HepG2 (cell line): ENCODE results near the gene ACYP2. TPM values are rescaled to one million over a fixed set of nuclear protein-coding genes. Genes with fewer than 3 reads are reported as not detected.

Source experiments
- ATAD3A ChIP-seq: sonication (generic); formaldehyde crosslinking; IDR thresholded peaks from 2 replicates; pipeline ENCODE4 v1.4.0; 2020; ENCODE audit warnings: missing genetic modification reagents
- ATF6 ChIP-seq: sonication (generic); formaldehyde crosslinking; conservative IDR thresholded peaks from 2 replicates; pipeline ENCODE4 v1.4.0; 2020; ENCODE audit warnings: missing genetic modification reagents
- CEBPG ChIP-seq: IDR thresholded peaks from 2 replicates; pipeline ENCODE4 v1.6.1; 2016
- CREM ChIP-seq, 2 experiments: sonication (generic) in 1 of 2; formaldehyde crosslinking in 1 of 2; IDR thresholded peaks; 2 replicates each; pipeline versions ENCODE4 v1.4.0 to v1.6.1; 2016 to 2020; ENCODE audit warnings: antibody characterized with exemption in 1 of 2, mild to moderate bottlenecking in 1 of 2, missing genetic modification reagents in 1 of 2
- FOXA3 ChIP-seq: IDR thresholded peaks from 2 replicates; pipeline ENCODE4 v1.6.1; 2016; ENCODE audit warnings: missing genetic modification reagents, missing compliant biosample characterization
- GABPA ChIP-seq, 2 experiments: IDR thresholded peaks; 2 replicates each; pipeline ENCODE4 v1.6.1; 2011 to 2016; ENCODE audit warnings: low read depth in 2 of 2, low read length in 1 of 2, missing biosample characterization in 1 of 2, missing genetic modification characterization in 1 of 2
- GATAD2A ChIP-seq: IDR thresholded peaks from 2 replicates; pipeline ENCODE4 v1.6.1; 2016
- HMG20A ChIP-seq: IDR thresholded peaks from 2 replicates; pipeline ENCODE4 v1.6.1; 2016; ENCODE audit warnings: borderline replicate concordance
- MYPOP ChIP-seq: sonication (generic); formaldehyde crosslinking; IDR thresholded peaks from 2 replicates; pipeline ENCODE4 v1.8.1; 2023; ENCODE audit warnings: mild to moderate bottlenecking, moderate library complexity, missing genetic modification reagents
- NCOA2 ChIP-seq: sonication (generic); formaldehyde crosslinking; IDR thresholded peaks from 2 replicates; pipeline ENCODE4 v1.8.0; 2022; ENCODE audit warnings: inconsistent platforms
- NR2F6 ChIP-seq, 2 experiments: IDR thresholded peaks; 2 replicates each; pipeline ENCODE4 v1.6.1; 2016; ENCODE audit warnings: antibody characterized with exemption in 1 of 2, mild to moderate bottlenecking in 1 of 2
- NR3C1 ChIP-seq: sonication (generic); formaldehyde crosslinking; IDR thresholded peaks from 2 replicates; pipeline ENCODE4 v1.4.0; 2020; ENCODE audit warnings: missing genetic modification reagents
- RARA ChIP-seq: IDR thresholded peaks from 2 replicates; pipeline ENCODE4 v1.6.1; 2016; ENCODE audit warnings: missing genetic modification reagents, missing compliant biosample characterization
- SAFB2 ChIP-seq: sonication (generic); formaldehyde crosslinking; IDR thresholded peaks from 2 replicates; pipeline ENCODE4 v1.5.1; 2020; ENCODE audit warnings: missing genetic modification reagents, low read depth, mild to moderate bottlenecking, borderline replicate concordance
- SMAD1 ChIP-seq: sonication (generic); formaldehyde crosslinking; IDR thresholded peaks from 2 replicates; pipeline ENCODE4 v1.4.0; 2020; ENCODE audit warnings: missing genetic modification reagents, low read depth, mild to moderate bottlenecking, borderline replicate concordance
- SOX5 ChIP-seq: IDR thresholded peaks from 2 replicates; pipeline ENCODE4 v1.6.1; 2016; ENCODE audit warnings: borderline replicate concordance
- SSRP1 ChIP-seq: IDR thresholded peaks from 2 replicates; pipeline ENCODE4 v1.6.1; 2016; ENCODE audit warnings: control low read depth
- ZNF3 ChIP-seq: IDR thresholded peaks from 2 replicates; pipeline ENCODE4 v1.7.0; 2017; ENCODE audit warnings: inconsistent platforms
- ZNF775 ChIP-seq: sonication (generic); formaldehyde crosslinking; IDR thresholded peaks from 2 replicates; pipeline ENCODE4 v1.4.0; 2020; ENCODE audit warnings: missing genetic modification reagents, mild to moderate bottlenecking, moderate library complexity, borderline replicate concordance
- polyA plus RNA-seq, 8 experiments: library from polyadenylated mRNA; depleted of rRNA in 3 of 8; stranded (reverse) in 7 of 8; unstranded in 1 of 8; fragments of >200 nt; fragmentation: Illumina TruSeq in 4 of 8; extraction: Trizol in 4 of 8; gene quantifications; 2 replicates each; pipeline versions ENCODE4 v1.2.1 to v1.2.3, GENCODE V29; 2011 to 2016; ENCODE audit warnings: low read depth in 4 of 8, missing spikeins in 1 of 8, mixed read lengths in 1 of 8; ENCODE audit not compliant: insufficient read depth in 1 of 8
- total RNA-seq, 5 experiments: library from RNA; depleted of rRNA; stranded (reverse); fragments of >200 nt; fragmentation: Illumina TruSeq; extraction: Trizol; gene quantifications; 2 replicates each; pipeline ENCODE4 v1.2.3, GENCODE V29; 2016; ENCODE audit warnings: low read depth in 1 of 5
- TF ChIP-seq, protein P1 (sequence below): IDR thresholded peaks from 2 replicates; pipeline ENCODE4 v1.4.0; 2020; ENCODE audit warnings: mild to moderate bottlenecking, missing genetic modification reagents
- TF ChIP-seq, protein P2 (sequence below): sonication (generic); formaldehyde crosslinking; IDR thresholded peaks from 2 replicates; pipeline ENCODE4 v1.4.0; 2020; ENCODE audit warnings: missing genetic modification reagents, borderline replicate concordance

Gene ACYP2
- total and polyA plus RNA-seq, 2 of the 13 experiments (the other 11 are each of a cell fraction or from before 2014, with no cell fraction given) = 12.3 to 12.7 TPM

DNA sequence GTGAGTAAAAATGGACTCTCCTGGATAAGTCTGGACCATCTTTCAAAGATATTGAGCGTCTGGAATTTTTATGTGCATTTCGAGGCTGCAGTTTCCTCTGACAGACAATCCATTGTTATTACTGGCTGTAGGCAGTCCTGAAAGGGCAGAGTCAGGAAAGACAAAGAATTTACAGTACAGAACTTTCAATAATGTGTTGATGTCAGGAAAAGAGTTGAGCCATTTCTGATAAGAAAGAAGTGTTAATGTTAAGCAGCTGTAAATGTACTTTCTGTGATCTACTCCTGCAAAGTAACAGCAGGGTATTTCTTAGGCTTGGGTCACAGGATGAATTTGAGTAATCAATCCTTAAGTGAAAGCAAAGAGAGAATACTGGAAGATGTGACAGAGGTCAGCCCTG lies 110.8 kb downstream of the ACYP2 start (continued):
- TF ChIP-seq, protein P1, sequence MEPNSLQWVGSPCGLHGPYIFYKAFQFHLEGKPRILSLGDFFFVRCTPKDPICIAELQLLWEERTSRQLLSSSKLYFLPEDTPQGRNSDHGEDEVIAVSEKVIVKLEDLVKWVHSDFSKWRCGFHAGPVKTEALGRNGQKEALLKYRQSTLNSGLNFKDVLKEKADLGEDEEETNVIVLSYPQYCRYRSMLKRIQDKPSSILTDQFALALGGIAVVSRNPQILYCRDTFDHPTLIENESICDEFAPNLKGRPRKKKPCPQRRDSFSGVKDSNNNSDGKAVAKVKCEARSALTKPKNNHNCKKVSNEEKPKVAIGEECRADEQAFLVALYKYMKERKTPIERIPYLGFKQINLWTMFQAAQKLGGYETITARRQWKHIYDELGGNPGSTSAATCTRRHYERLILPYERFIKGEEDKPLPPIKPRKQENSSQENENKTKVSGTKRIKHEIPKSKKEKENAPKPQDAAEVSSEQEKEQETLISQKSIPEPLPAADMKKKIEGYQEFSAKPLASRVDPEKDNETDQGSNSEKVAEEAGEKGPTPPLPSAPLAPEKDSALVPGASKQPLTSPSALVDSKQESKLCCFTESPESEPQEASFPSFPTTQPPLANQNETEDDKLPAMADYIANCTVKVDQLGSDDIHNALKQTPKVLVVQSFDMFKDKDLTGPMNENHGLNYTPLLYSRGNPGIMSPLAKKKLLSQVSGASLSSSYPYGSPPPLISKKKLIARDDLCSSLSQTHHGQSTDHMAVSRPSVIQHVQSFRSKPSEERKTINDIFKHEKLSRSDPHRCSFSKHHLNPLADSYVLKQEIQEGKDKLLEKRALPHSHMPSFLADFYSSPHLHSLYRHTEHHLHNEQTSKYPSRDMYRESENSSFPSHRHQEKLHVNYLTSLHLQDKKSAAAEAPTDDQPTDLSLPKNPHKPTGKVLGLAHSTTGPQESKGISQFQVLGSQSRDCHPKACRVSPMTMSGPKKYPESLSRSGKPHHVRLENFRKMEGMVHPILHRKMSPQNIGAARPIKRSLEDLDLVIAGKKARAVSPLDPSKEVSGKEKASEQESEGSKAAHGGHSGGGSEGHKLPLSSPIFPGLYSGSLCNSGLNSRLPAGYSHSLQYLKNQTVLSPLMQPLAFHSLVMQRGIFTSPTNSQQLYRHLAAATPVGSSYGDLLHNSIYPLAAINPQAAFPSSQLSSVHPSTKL (CRISPR knock-in tag) = peak; percentile 39; the same call in 1 of the 2 replicates
- TF ChIP-seq GABPA (IDR thresholded peaks at IDR 0.05; ENCODE audit: low read depth, low read length) (no peak), GABPA (CRISPR knock-in tag; IDR thresholded peaks at IDR 0.05; ENCODE audit: low read depth) (no peak), SSRP1 (0 out of 2 replicates have a peak, but pooled peaks have one; percentile 41), GATAD2A (CRISPR knock-in tag) (peak; percentile 14; the same call in 1 of the 2 replicates), FOXA3 (peak; percentile 5; the same call in 1 of the 2 replicates), SMAD1 (CRISPR knock-in tag) (no peak), SOX5 (CRISPR knock-in tag) (peak; percentile 64; the same call in 1 of the 2 replicates), ZNF775 (CRISPR knock-in tag) (peak; percentile 67; the same call in 1 of the 2 replicates), ZNF3 (no peak), RARA (0 out of 2 replicates have a peak, but pooled peaks have one; percentile 9), ATF6 (CRISPR knock-in tag) (no peak), ATAD3A (no peak), SAFB2 (CRISPR knock-in tag) (no peak), HMG20A (CRISPR knock-in tag) (peak; percentile 50; the same call in 1 of the 2 replicates), NR2F6 (IDR thresholded peaks at IDR 0.05) (0 out of 2 replicates have a peak, but pooled peaks have one; percentile 26), NR2F6 (CRISPR knock-in tag; IDR thresholded peaks at IDR 0.05) (no peak), MYPOP (no peak), CEBPG (CRISPR knock-in tag) (peak; percentile 10; the same call in 1 of the 2 replicates), NR3C1 (CRISPR knock-in tag) (no peak), NCOA2 (peak; percentile 42; the same call in 1 of the 2 replicates), CREM (IDR thresholded peaks at IDR 0.05) (peak; percentile 29), CREM (CRISPR knock-in tag; IDR thresholded peaks at IDR 0.05) (no peak)
- TF ChIP-seq, protein P2, sequence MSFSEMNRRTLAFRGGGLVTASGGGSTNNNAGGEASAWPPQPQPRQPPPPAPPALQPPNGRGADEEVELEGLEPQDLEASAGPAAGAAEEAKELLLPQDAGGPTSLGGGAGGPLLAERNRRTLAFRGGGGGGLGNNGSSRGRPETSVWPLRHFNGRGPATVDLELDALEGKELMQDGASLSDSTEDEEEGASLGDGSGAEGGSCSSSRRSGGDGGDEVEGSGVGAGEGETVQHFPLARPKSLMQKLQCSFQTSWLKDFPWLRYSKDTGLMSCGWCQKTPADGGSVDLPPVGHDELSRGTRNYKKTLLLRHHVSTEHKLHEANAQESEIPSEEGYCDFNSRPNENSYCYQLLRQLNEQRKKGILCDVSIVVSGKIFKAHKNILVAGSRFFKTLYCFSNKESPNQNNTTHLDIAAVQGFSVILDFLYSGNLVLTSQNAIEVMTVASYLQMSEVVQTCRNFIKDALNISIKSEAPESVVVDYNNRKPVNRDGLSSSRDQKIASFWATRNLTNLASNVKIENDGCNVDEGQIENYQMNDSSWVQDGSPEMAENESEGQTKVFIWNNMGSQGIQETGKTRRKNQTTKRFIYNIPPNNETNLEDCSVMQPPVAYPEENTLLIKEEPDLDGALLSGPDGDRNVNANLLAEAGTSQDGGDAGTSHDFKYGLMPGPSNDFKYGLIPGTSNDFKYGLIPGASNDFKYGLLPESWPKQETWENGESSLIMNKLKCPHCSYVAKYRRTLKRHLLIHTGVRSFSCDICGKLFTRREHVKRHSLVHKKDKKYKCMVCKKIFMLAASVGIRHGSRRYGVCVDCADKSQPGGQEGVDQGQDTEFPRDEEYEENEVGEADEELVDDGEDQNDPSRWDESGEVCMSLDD (CRISPR knock-in tag) = no peak
